GM23248 (cell line): ENCODE measurements around the gene ACOT4.

Experiments
- EZH2 ChIP-seq: fragments of 200-600 bp; sonication (generic); IDR thresholded peaks from 2 replicates; pipeline ENCODE4 v1.6.1; 2018; ENCODE audit warnings: antibody characterized with exemption, mild to moderate bottlenecking; ENCODE audit not compliant: insufficient read depth, poor library complexity, severe bottlenecking
- EZH2phosphoT487 ChIP-seq: fragments of 200-600 bp; sonication (generic); IDR thresholded peaks from 2 replicates; pipeline ENCODE4 v1.6.1; 2018; ENCODE audit warnings: antibody characterized with exemption, moderate library complexity, mild to moderate bottlenecking, low read depth; ENCODE audit not compliant: insufficient read depth

GRCh38 chr14:73567951-73568885, 23.5 kb upstream of the ACOT4 start:
- TF ChIP-seq EZH2 (no peak), EZH2phosphoT487 (no peak)
